ENCODE measurements around the gene GRM5. TPM values are rescaled to one million over a fixed set of nuclear protein-coding genes. Genes with fewer than 3 reads are reported as not detected.
A peak's percentile ranks its signal among the peaks of the same experiment; 100 is the strongest.
"Not testable (repeated sequence)": the region's sequence is repeated elsewhere in the genome, so short reads cannot be mapped to it uniquely, and the experiment has no call there.

Gene GRM5
- total RNA-seq, 1 donor from 2014 or later, result not detected

DNA sequence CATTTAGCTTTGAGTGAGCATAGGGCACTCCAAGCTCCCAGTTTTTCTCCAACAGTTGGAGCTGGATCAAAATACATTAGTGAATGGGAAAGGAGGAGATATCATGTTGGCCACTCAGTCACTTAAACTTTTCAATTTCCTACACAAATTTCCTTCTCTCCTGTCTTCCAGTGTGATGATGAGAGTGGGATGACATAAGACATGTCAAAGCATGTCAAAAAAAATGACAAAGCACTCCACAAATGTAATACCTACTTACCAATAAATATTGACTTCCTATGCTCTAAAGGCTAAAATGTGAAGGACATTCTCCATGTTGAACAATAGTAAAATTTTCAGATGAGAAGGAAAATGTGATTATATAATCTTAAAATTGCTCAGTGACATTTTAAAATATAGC lies 1.5 kb upstream of the GRM5 start:
- H4K20me1 ChIP-seq (ENCODE audit: low read depth), result peaks cover 13% of the 10 kb centered on the region
- no peaks in the 10 kb centered on the region for H3K36me3 ChIP-seq
- no peaks in the 10 kb centered on the region for H3F3A ChIP-seq (ENCODE audit: low read depth)
- H3K9ac ChIP-seq, result no peak overlapping the region
- H2AFZ ChIP-seq (replicated peaks), result no peak overlapping the region
- Mint-ChIP-seq H3K4me1 (peaks cover 17% of the 10 kb centered on the region), H3K27me3 (ENCODE audit: insufficient read depth, low read depth) (peaks cover 38% of the 10 kb centered on the region), H3K9me3 (no peaks in the 10 kb centered on the region), H3K36me3 (no peaks in the 10 kb centered on the region), H3K27ac (no peak overlapping the region), H3K4me3 (no peak overlapping the region)
- no peaks in the 10 kb centered on the region for H3K9me3 ChIP-seq (ENCODE audit: low read depth)
- no peaks in the 10 kb centered on the region for H3K79me2 ChIP-seq (ENCODE audit: low read depth)
- no peak overlapping the region for H3K4me3 ChIP-seq
- H3K4me1 ChIP-seq, result no peaks in the 10 kb centered on the region
- H3K27ac ChIP-seq, result no peak overlapping the region
- H3K4me2 ChIP-seq, result no peak overlapping the region
- DNase-seq (ENCODE audit: low spot score), result no peak
- TF ChIP-seq EZH2 (IDR thresholded peaks at IDR 0.05) (no peak), EZH2phosphoT487 (IDR thresholded peaks at IDR 0.05) (no peak)
- TF ChIP-seq, protein P1, sequence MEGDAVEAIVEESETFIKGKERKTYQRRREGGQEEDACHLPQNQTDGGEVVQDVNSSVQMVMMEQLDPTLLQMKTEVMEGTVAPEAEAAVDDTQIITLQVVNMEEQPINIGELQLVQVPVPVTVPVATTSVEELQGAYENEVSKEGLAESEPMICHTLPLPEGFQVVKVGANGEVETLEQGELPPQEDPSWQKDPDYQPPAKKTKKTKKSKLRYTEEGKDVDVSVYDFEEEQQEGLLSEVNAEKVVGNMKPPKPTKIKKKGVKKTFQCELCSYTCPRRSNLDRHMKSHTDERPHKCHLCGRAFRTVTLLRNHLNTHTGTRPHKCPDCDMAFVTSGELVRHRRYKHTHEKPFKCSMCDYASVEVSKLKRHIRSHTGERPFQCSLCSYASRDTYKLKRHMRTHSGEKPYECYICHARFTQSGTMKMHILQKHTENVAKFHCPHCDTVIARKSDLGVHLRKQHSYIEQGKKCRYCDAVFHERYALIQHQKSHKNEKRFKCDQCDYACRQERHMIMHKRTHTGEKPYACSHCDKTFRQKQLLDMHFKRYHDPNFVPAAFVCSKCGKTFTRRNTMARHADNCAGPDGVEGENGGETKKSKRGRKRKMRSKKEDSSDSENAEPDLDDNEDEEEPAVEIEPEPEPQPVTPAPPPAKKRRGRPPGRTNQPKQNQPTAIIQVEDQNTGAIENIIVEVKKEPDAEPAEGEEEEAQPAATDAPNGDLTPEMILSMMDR (IDR thresholded peaks at IDR 0.05), result no peak
- peaks cover 69% of the 10 kb centered on the region for H3K27me3 ChIP-seq

DNA sequence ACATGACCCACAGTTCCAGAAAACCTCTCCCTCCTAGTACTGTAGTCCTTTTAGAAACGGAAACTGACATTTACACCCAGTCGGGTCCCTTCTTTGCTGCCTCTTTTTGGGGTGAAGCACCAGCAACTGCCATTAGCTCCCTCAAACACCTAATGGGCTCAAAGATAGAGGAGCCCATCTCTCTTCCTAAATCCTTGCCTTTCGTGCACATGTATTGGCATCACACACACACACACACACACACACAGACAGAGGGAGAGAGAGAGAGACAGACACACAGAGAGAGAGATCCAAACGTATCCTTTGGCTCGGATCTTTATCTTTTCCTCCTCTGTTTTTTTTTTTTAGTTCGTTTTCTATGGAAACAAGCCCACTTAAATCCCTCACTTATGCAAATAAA lies 716 bp downstream of the GRM5 start:
- DNase-seq (ENCODE audit: low spot score), result no peak

DNA sequence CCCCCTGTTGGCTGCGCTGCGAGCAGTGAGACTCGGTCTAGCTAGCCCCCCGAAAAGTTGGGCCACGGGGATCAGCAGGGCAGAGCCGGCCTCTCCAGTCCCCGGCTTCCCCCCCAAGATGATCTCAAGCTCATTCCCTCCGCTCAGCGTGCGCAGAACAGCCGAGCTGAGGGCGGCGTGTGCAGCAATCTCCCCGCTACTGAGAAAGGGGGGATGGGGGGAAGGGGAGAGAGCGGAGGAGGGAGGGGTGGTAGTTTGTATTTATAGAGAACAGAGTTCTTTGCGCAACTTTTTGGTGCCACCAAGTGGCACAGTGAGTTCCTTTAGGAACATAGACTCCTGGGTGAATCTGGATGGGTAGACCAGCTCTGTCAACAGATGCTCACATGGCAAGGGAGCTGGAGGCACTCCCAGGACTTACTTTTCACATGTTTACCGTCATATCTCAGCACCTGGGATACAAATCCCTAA lies 2.3 kb downstream of the GRM5 start:
- peaks cover 75% of the 10 kb centered on the region for H3K27me3 ChIP-seq
- H3F3A ChIP-seq (ENCODE audit: low read depth); H3K9me3 ChIP-seq (ENCODE audit: low read depth); H3K36me3 Mint-ChIP-seq; H3K27ac Mint-ChIP-seq; H3K27ac ChIP-seq; H3K4me1 ChIP-seq; H3K9ac ChIP-seq; H2AFZ ChIP-seq (replicated peaks); H3K79me2 ChIP-seq (ENCODE audit: low read depth); H3K9me3 Mint-ChIP-seq; H3K36me3 ChIP-seq: not testable (repeated sequence)
- H3K4me2 ChIP-seq, result peak overlapping the region; percentile 69
- Mint-ChIP-seq H3K4me1 (peaks cover 17% of the 10 kb centered on the region), H3K27me3 (ENCODE audit: insufficient read depth, low read depth) (peaks cover 43% of the 10 kb centered on the region), H3K4me3 (peak overlapping the region; percentile 77)
- H4K20me1 ChIP-seq (ENCODE audit: low read depth), result peaks cover 13% of the 10 kb centered on the region
- peak; percentile 2 for TF ChIP-seq EZH2phosphoT487 (IDR thresholded peaks at IDR 0.05)
- TF ChIP-seq, protein P1 (IDR thresholded peaks at IDR 0.05), result peak; percentile 14
- H3K4me3 ChIP-seq, result peak overlapping the region; percentile 34
- DNase-seq (ENCODE audit: low spot score), result peak; percentile 10

More for the DNA sequence above, 716 bp downstream of the GRM5 start:
- Histone ChIP-seq H3F3A (ENCODE audit: low read depth) (no peaks in the 10 kb centered on the region), H3K27ac (no peak overlapping the region), H4K20me1 (ENCODE audit: low read depth) (peaks cover 13% of the 10 kb centered on the region), H3K4me1 (no peaks in the 10 kb centered on the region), H3K9me3 (ENCODE audit: low read depth) (no peaks in the 10 kb centered on the region), H3K9ac (no peak overlapping the region), H3K4me3 (no peak overlapping the region), H3K79me2 (ENCODE audit: low read depth) (no peaks in the 10 kb centered on the region), H3K36me3 (no peaks in the 10 kb centered on the region), H2AFZ (replicated peaks) (no peak overlapping the region), H3K27me3 (peaks cover 81% of the 10 kb centered on the region), H3K4me2 (no peak overlapping the region)
- no peak for TF ChIP-seq EZH2 (IDR thresholded peaks at IDR 0.05)
- TF ChIP-seq, protein P1 (IDR thresholded peaks at IDR 0.05), result no peak
- TF ChIP-seq EZH2phosphoT487 (IDR thresholded peaks at IDR 0.05), result no peak
- peaks cover 17% of the 10 kb centered on the region for H3K4me1 Mint-ChIP-seq
- peak overlapping the region; percentile 75 for H3K4me3 Mint-ChIP-seq
- H3K9me3 Mint-ChIP-seq, result no peaks in the 10 kb centered on the region
- H3K27me3 Mint-ChIP-seq (ENCODE audit: insufficient read depth, low read depth), result peaks cover 43% of the 10 kb centered on the region
- no peak overlapping the region for H3K27ac Mint-ChIP-seq
- H3K36me3 Mint-ChIP-seq, result no peaks in the 10 kb centered on the region

All from neural progenitor cell (in vitro differentiated cells).